ENCODE data around the gene TBC1D5.

- TF ChIP-seq CTCF (conservative IDR thresholded peaks at IDR 0.05; ENCODE audit: low read depth, low read length) (no peak), RFX5 (IDR thresholded peaks at IDR 0.05; ENCODE audit: low read depth, low read length) (no peak), CEBPB (IDR thresholded peaks at IDR 0.05; ENCODE audit: low read depth, low read length) (no peak), ELK1 (IDR thresholded peaks at IDR 0.05; ENCODE audit: borderline replicate concordance, low read depth, low read length) (no peak), BHLHE40 (IDR thresholded peaks at IDR 0.05; ENCODE audit: low read depth, low read length) (no peak), MAFK (IDR thresholded peaks at IDR 0.05; ENCODE audit: low read depth, low read length) (no peak), RCOR1 (IDR thresholded peaks at IDR 0.05; ENCODE audit: insufficient replicate concordance, low read length) (no peak), POLR2A (IDR thresholded peaks at IDR 0.05; ENCODE audit: low read depth, low read length) (no peak), FOS (IDR thresholded peaks at IDR 0.05; ENCODE audit: low read depth, low read length) (no peak), SMC3 (IDR thresholded peaks at IDR 0.05; ENCODE audit: low read depth, low read length) (no peak), USF2 (IDR thresholded peaks at IDR 0.05; ENCODE audit: low read depth, low read length) (no peak)
Measured at GRCh38 chr3:17554078-17554477, 188.4 kb downstream of the TBC1D5 start.

Measured in IMR-90 (cell line).